Activated naive CD8-positive, alpha-beta T cell treated with anti-CD3 and anti-CD28 coated beads, Interleukin-2, amount 10 ng/mL, durations not matched to agents 7 days and 5 days (primary cell): ENCODE measurements around the gene TNFSF12. TPM values are rescaled to one million over a fixed set of nuclear protein-coding genes. Genes with fewer than 3 reads are reported as not detected.

Source experiments
- ATAC-seq: fragments of 150-1000 bp; cut with Tn5 transposase; one replicate; pipeline ENCODE4 v1.10.0; 2021; ENCODE audit warnings: low read depth, moderate library complexity
- POLR2A ChIA-PET: fragments of 350-600 bp; sonication (Branson Sonifier 250); formaldehyde crosslinking; loops from one replicate; lab custom pipeline; 2021; ENCODE audit warnings: antibody characterized with exemption; lab: Charles Lee
- DNase-seq: peaks from one replicate; pipeline ENCODE4 v3.0.0; 2021
- H3K27ac Mint-ChIP-seq: one replicate; pipeline ENCODE4 v1.8.0; 2022; ENCODE audit warnings: mild to moderate bottlenecking, mixed read lengths
- H3K27me3 Mint-ChIP-seq: one replicate; pipeline ENCODE4 v1.8.0; 2022; ENCODE audit warnings: mild to moderate bottlenecking, moderate library complexity, mixed read lengths
- H3K36me3 Mint-ChIP-seq: one replicate; pipeline ENCODE4 v1.8.0; 2021; ENCODE audit warnings: mild to moderate bottlenecking, mixed read lengths
- H3K4me1 Mint-ChIP-seq: one replicate; pipeline ENCODE4 v1.8.0; 2021; ENCODE audit warnings: mixed read lengths
- H3K4me3 Mint-ChIP-seq: one replicate; pipeline ENCODE4 v1.8.0; 2022; ENCODE audit warnings: mild to moderate bottlenecking, moderate library complexity, mixed read lengths
- H3K9me3 Mint-ChIP-seq: one replicate; pipeline ENCODE4 v1.8.0; 2021; ENCODE audit warnings: mixed read lengths
- total RNA-seq, 2 experiments: library from RNA; stranded (reverse); gene quantifications; one replicate each; pipeline ENCODE4 v1.2.3, GENCODE V29; 2021

The TNFSF12 gene
- 10 to 100 TPM; 93.0 to 95.7 TPM for total RNA-seq

- Mint-ChIP-seq H3K27me3 (peaks cover 4% of the 10 kb centered on the region), H3K27ac (peak within 1 kb of the TSS; percentile 97)
Measured at GRCh38 chr17:7548585-7549400, at the start of gene TNFSF12. Gene TNFSF12, plus strand, starts transcription at chr17:7549058. Its CDS starts 96 bp downstream, at chr17:7549154.

DNA sequence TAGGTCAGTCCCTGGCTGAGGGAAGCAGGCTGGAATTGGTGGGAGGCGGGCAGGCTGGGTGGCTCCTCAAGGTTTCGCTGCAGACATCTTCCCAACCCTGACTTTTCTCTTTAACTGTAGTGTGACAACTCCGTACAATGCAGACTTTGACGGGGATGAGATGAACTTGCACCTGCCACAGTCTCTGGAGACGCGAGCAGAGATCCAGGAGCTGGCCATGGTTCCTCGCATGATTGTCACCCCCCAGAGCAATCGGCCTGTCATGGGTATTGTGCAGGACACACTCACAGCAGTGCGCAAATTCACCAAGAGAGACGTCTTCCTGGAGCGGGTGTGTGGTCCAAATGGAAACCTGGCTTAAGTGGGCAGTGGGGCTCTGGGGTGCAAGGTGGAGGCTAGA is 49.7 kb upstream of the TNFSF12 start:
- no peaks in the 10 kb centered on the region for H3K9me3 Mint-ChIP-seq
- no peak overlapping the region for H3K4me3 Mint-ChIP-seq
- no peak overlapping the region for H3K27ac Mint-ChIP-seq
- ATAC-seq (no peak), DNase-seq (no peak)
- H3K27me3 Mint-ChIP-seq, result no peaks in the 10 kb centered on the region
- H3K4me1 Mint-ChIP-seq, result peaks cover 3% of the 10 kb centered on the region
- H3K36me3 Mint-ChIP-seq, result peaks cover 51% of the 10 kb centered on the region
- POLR2A ChIA-PET, result no interaction called here

More at GRCh38 chr17:7548585-7549400, at the start of gene TNFSF12:
- peak; percentile 62 for ATAC-seq
- H3K4me3 Mint-ChIP-seq, result peak within 1 kb of the TSS; percentile 100
- DNase-seq, result peak; percentile 77
- no peaks in the 10 kb centered on the region for H3K9me3 Mint-ChIP-seq
- peaks cover 43% of the 10 kb centered on the region for H3K4me1 Mint-ChIP-seq
- POLR2A ChIA-PET, result interaction anchor here (0.7 to 2.9 kb wide), 9 partner anchors 10 to 138 kb away, joined by 3 to 10 read pairs (median 5); partner anchors contain the start of genes CD68, POLR2A, TNFSF13 and ZBTB4
- peaks cover 28% of the 10 kb centered on the region for H3K36me3 Mint-ChIP-seq

DNA sequence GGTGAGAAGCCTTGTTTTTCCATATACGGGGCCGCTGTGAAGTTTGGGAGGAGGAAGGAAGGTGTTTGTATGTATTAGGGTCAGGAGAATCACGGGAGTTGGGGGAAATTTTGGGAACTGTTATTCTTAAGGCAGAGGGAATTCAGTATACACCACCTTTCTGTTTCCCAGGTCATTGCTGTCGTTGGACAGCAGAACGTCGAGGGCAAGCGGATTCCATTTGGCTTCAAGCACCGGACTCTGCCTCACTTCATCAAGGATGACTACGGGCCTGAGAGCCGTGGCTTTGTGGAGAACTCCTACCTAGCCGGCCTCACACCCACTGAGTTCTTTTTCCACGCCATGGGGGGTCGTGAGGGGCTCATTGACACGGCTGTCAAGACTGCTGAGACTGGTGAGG is 47.1 kb upstream of the TNFSF12 start:
- peaks cover 50% of the 10 kb centered on the region for H3K36me3 Mint-ChIP-seq
- DNase-seq, result no peak
- no peak overlapping the region for H3K4me3 Mint-ChIP-seq
- POLR2A ChIA-PET, result no interaction called here
- H3K27me3 Mint-ChIP-seq, result no peaks in the 10 kb centered on the region
- H3K9me3 Mint-ChIP-seq, result no peaks in the 10 kb centered on the region
- H3K4me1 Mint-ChIP-seq, result no peaks in the 10 kb centered on the region
- H3K27ac Mint-ChIP-seq, result peak overlapping the region; percentile 14
- ATAC-seq, result no peak

GRCh38 chr17:7502171-7502847 is 46.5 kb upstream of the TNFSF12 start:
- Mint-ChIP-seq H3K27ac (no peak overlapping the region), H3K27me3 (no peaks in the 10 kb centered on the region), H3K4me1 (no peaks in the 10 kb centered on the region), H3K9me3 (no peaks in the 10 kb centered on the region), H3K4me3 (no peak overlapping the region), H3K36me3 (peaks cover 46% of the 10 kb centered on the region)
- ATAC-seq (no peak), DNase-seq (no peak)
- POLR2A ChIA-PET, result interaction anchor here (1.3 kb wide), 1 partner anchor 146 kb away, joined by 3 read pairs; no protein-coding TSS in a partner anchor

- H3K9me3 Mint-ChIP-seq, result no peaks in the 10 kb centered on the region
- no peaks in the 10 kb centered on the region for H3K27me3 Mint-ChIP-seq
- POLR2A ChIA-PET, result interaction anchor here (1.3 kb wide), 1 partner anchor 147 kb away, joined by 3 read pairs; no protein-coding TSS in a partner anchor
- H3K4me1 Mint-ChIP-seq, result no peaks in the 10 kb centered on the region
- no peak overlapping the region for H3K4me3 Mint-ChIP-seq
- ATAC-seq (no peak), DNase-seq (no peak)
- H3K36me3 Mint-ChIP-seq, result peaks cover 48% of the 10 kb centered on the region
- H3K27ac Mint-ChIP-seq, result no peak overlapping the region
Measured at GRCh38 chr17:7502987-7503386, 45.9 kb upstream of the TNFSF12 start.

GRCh38 chr17:7503521-7503920 is 45.3 kb upstream of the TNFSF12 start:
- DNase-seq (no peak), ATAC-seq (no peak)
- no peaks in the 10 kb centered on the region for H3K9me3 Mint-ChIP-seq
- no peaks in the 10 kb centered on the region for H3K4me1 Mint-ChIP-seq
- no peak overlapping the region for H3K27ac Mint-ChIP-seq
- no peaks in the 10 kb centered on the region for H3K27me3 Mint-ChIP-seq
- H3K4me3 Mint-ChIP-seq, result no peak overlapping the region
- H3K36me3 Mint-ChIP-seq, result peaks cover 47% of the 10 kb centered on the region
- POLR2A ChIA-PET, result interaction anchor here (1.3 kb wide), 1 partner anchor 147 kb away, joined by 3 read pairs; no protein-coding TSS in a partner anchor

DNA sequence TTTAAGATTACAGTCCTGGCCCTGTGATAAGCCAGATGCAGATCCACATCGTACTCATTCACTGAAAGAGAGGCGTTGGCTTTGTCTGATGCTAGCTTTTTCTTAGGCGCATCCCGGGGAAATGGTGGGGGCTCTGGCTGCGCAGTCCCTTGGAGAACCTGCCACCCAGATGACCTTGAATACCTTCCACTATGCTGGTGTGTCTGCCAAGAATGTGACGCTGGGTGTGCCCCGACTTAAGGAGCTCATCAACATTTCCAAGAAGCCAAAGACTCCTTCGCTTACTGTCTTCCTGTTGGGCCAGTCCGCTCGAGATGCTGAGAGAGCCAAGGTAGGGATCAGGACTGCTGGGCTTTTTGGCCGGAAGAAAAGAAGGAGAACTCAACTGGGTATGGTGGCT is 40.7 kb upstream of the TNFSF12 start:
- Mint-ChIP-seq H3K27ac (no peak overlapping the region), H3K9me3 (no peaks in the 10 kb centered on the region), H3K27me3 (no peaks in the 10 kb centered on the region), H3K36me3 (peaks cover 48% of the 10 kb centered on the region), H3K4me3 (no peak overlapping the region), H3K4me1 (peaks cover 2% of the 10 kb centered on the region)
- POLR2A ChIA-PET, result interaction anchor here (0.6 to 1.3 kb wide), 2 partner anchors 28 to 71 kb away, joined by 4 read pairs; partner anchors contain the start of gene CD68
- no peak for ATAC-seq
- no peak for DNase-seq

GRCh38 chr17:7508846-7509245 is 40.0 kb upstream of the TNFSF12 start:
- Mint-ChIP-seq H3K27me3 (no peaks in the 10 kb centered on the region), H3K36me3 (peaks cover 51% of the 10 kb centered on the region), H3K4me1 (peaks cover 6% of the 10 kb centered on the region), H3K9me3 (no peaks in the 10 kb centered on the region), H3K27ac (no peak overlapping the region), H3K4me3 (no peak overlapping the region)
- DNase-seq, result no peak
- no peak for ATAC-seq
- POLR2A ChIA-PET, result interaction anchor here (1.3 kb wide), 1 partner anchor 71 kb away, joined by 4 read pairs; the partner anchor contains the start of gene CD68

- ATAC-seq, result no peak
- Mint-ChIP-seq H3K4me3 (no peak overlapping the region), H3K27me3 (no peaks in the 10 kb centered on the region), H3K27ac (no peak overlapping the region), H3K36me3 (peaks cover 47% of the 10 kb centered on the region), H3K9me3 (no peaks in the 10 kb centered on the region), H3K4me1 (peaks cover 8% of the 10 kb centered on the region)
- POLR2A ChIA-PET, result no interaction called here
- no peak for DNase-seq
Measured at GRCh38 chr17:7509937-7510336, 38.9 kb upstream of the TNFSF12 start.

- H3K36me3 Mint-ChIP-seq, result peaks cover 44% of the 10 kb centered on the region
- peaks cover 8% of the 10 kb centered on the region for H3K4me1 Mint-ChIP-seq
- DNase-seq (no peak), ATAC-seq (peak; percentile 12)
- no peak overlapping the region for H3K27ac Mint-ChIP-seq
- no peaks in the 10 kb centered on the region for H3K9me3 Mint-ChIP-seq
- no peaks in the 10 kb centered on the region for H3K27me3 Mint-ChIP-seq
- no peak overlapping the region for H3K4me3 Mint-ChIP-seq
- POLR2A ChIA-PET, result interaction anchor here (1.5 kb wide), 1 partner anchor 51 kb away, joined by 3 read pairs; no protein-coding TSS in a partner anchor
Measured at GRCh38 chr17:7511108-7511507, 37.8 kb upstream of the TNFSF12 start.

GRCh38 chr17:7512105-7512504 is 36.8 kb upstream of the TNFSF12 start:
- Mint-ChIP-seq H3K27ac (no peak overlapping the region), H3K4me1 (peaks cover 8% of the 10 kb centered on the region), H3K27me3 (no peaks in the 10 kb centered on the region), H3K4me3 (no peak overlapping the region), H3K36me3 (peaks cover 39% of the 10 kb centered on the region), H3K9me3 (no peaks in the 10 kb centered on the region)
- DNase-seq (no peak), ATAC-seq (no peak)
- POLR2A ChIA-PET, result interaction anchor here (0.6 kb wide), 1 partner anchor 40 kb away, joined by 3 read pairs; no protein-coding TSS in a partner anchor

GRCh38 chr17:7512824-7513540 is 35.9 kb upstream of the TNFSF12 start:
- Mint-ChIP-seq H3K27me3 (no peaks in the 10 kb centered on the region), H3K4me1 (peaks cover 8% of the 10 kb centered on the region), H3K27ac (no peak overlapping the region), H3K36me3 (peaks cover 37% of the 10 kb centered on the region), H3K9me3 (no peaks in the 10 kb centered on the region), H3K4me3 (no peak overlapping the region)
- DNase-seq (no peak), ATAC-seq (no peak)
- POLR2A ChIA-PET, result interaction anchor here (1.1 to 6.1 kb wide), 4 partner anchors 22 to 47 kb away, joined by 3 to 63 read pairs (median 10); partner anchors contain the start of genes POLR2A, SENP3 and TNFSF13
